NAMALWA (cell line): Measurements from ENCODE around the gene PJVK.

Experiments used
- DNase-seq: peaks from one replicate; pipeline ENCODE4 v3.0.0-alpha.2; 2015; ENCODE audit warnings: low spot score

The PJVK gene

GRCh38 chr2:178482437-178482836 is 31.3 kb downstream of the PJVK start:
- DNase-seq: peak; percentile 77

DNA sequence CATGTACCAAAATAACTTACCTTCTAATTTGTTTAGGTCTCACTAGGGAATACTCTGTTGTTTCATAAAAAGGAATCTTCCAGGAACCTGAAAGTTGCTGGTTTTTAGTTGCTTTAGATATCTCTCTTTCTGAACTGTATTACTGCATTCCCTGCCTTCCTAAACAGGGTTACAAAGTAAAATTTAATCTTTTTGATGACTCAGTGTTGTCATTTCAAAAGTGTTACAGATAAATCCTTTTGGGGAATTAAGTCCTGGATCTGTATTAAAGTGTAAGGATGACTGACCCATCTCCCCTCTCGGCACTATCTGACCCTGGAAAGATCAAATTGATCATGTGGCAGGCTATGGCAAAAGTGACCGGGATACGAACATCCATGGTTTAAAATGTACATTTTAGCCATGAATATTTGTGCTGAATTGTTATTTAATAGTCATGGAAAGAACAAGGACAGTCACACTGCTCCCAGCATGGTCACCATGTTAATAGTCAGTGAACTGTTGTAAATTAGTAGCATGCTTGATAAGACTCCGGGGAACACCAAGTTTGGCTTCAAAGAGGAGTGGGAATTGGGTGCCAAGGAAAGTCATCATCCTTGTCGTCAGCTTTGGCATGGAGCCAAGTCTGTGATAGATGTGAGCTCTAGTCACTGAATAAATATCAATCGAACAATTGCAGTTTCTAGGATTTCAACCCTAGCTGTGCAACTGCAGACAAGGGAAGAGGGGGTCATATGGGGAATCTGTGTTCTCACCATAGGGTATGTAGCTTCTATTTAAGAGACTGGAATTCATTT is 33.3 kb downstream of the PJVK start:
- no peak for DNase-seq

GRCh38 chr2:178485356-178485755 is 34.2 kb downstream of the PJVK start:
- no peak for DNase-seq

DNA sequence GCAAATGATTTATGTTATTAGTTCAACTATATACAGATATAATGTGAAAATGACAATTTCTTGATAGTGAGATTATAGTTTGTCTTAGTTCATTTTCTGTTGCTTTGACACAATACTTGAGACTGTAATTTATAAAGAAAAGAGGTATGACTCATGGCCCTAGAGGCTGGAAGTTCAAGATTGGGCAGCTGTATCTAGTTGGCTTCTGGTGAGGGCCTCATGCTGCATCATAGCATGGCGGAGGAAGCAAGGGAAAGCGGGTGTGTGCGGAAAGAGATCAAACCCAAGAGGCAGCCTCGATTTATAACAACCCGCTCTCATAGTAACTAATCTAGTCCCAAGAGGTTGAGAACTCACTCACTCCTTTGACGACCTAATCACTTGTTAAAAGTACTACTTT is 40.4 kb downstream of the PJVK start:
- DNase-seq: no peak

DNA sequence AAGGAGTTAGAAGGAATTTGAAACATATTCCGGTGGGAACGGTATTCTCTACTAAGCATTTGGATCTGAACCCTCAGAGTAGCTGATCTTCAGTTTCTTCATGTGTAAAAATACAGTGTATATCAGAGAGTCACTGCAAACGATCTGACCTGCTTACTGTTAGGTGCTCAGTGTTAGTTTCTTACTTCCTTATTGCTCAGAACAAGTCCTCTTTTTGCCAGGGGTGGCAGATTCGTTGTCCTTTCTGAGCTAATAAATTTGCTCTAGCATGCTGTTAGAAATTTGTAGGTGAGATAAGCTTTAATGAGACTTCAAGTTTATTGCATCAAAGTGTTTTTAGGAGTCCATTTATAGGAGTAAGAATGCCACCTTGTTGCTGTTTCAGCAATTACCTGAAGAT is 44.9 kb downstream of the PJVK start:
- DNase-seq: no peak

DNA sequence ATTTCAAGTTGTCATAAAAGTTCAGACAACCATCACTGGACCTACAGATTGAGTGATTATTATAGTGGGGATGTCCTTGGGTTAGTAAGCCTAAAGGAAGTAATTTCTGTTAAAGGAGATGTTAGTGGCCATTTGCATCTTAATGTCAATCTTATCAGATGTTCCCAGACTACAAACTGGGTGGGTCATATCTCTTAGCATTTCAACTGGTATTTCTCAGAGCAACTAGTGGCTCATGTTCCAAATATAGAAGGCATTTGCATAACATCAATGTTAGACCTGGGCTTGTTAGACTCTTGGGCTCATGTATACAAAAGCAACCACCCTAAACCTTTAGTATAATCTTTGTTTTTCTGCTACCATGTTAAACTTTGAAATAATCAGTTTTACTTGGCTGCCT is 47.0 kb downstream of the PJVK start:
- peak; percentile 36 for DNase-seq

- DNase-seq: no peak
Measured at GRCh38 chr2:178499640-178500039, 48.5 kb downstream of the PJVK start.

DNA sequence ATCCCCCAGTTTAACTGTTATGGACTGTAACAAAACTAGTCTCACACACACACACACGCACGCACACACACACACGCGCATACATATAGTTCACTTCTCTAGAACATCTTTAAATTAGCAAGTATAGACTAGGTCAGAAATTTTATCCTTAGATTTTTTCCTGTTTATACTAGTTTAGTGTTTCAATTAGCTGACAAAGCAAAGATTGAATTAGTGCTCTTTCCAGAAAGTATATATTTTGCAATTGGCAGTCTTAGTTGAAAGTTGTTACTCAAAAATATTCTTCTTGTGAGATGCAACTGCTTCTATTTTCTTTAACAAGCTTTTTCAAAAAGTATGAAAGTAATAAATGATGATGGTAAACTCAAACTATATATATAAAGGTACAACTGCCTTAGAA is 51.6 kb downstream of the PJVK start:
- no peak for DNase-seq

GRCh38 chr2:178506101-178506500 is 54.9 kb downstream of the PJVK start:
- no peak for DNase-seq

DNA sequence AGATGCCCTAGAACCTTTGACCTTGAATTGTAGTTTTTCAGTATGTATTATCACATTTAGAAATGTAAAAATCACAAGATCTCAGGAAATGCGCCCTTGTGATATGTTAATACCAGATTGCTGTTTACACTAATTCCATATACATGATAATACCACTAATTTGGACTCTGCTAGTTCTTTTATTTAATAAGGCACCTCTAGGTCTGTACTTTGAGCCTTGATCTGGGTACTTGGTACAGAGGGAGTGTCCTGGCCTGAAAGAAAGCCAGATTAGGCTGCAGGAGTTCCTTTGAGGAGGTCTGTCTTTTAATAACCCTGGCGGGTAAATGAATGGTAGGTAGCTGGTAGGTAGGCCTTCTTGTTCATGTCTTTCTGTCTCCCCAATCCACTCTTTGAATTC is 55.3 kb downstream of the PJVK start:
- DNase-seq: no peak

DNA sequence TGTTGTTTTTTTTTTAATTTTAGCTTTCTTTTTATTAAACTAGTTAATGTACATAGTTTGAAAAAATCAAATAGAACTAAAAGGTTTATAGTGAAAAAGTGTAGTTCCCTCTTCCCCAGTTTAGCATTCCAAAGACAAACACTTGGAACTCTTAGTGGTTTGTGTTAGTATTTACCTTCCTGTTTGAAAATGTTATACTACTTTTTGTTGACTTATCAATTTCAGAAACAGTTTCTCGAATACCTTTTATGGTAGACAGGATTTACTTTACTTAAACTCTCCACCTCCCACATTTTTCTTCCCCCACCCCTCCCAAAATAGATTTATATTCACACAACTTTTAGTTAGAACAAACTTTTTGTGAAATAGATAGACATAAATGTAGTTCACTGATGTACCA is 55.8 kb downstream of the PJVK start:
- DNase-seq: no peak

DNA sequence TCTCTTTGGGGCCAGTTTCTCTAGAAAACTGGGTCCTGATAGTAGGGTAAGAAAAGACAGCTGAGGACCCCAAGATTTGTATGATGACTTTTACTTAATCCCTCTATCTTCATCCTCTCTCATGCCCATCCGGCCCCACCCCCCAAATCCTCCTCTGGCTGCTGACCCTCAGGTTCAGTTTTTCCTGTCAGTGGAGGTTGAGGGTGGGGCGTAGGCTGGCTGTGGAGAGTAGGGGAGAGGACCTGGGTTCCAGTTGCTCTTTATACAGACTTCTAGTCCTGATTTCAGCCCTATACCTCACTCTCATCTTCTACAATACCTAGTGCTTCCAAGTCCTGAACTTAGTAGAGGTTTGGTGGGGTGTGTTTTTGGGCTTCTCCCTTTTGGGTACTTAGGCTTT is 57.5 kb downstream of the PJVK start:
- DNase-seq: no peak

DNA sequence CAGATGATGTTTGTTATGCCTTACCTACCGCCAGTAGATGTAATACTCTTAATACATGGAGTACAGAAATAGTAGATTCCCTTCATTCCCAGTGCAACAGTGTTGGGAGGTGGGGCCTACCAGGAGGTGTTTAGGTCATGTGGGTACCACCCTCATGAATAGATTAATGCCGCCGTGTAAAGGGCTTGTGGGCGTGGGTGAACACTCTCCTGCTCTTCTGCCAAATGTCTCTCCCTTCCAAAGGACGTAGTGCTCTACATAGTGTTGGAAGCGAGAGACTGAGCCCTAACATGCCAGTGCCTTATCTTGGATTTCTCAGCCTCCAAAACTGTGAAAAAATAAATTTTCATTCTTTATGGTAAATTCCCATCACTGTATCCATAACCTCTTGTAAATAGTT is 59.2 kb downstream of the PJVK start:
- no peak for DNase-seq
